OCI-LY3 (cell line): ENCODE data around the gene SFXN4.
"Not testable (repeated sequence)": the region's sequence is repeated elsewhere in the genome, so short reads cannot be mapped to it uniquely, and the experiment has no call there.

Experiments
- EZH2phosphoT487 ChIP-seq: fragments of 200-600 bp; shearing (Covaris generic); IDR thresholded peaks from 2 replicates; pipeline ENCODE4 v1.6.1; 2018; ENCODE audit warnings: antibody characterized with exemption, mixed run types, low read depth
- TF ChIP-seq, protein P1 (sequence below): fragments of 200-600, 300-600 bp; sonication (generic); IDR thresholded peaks from 2 replicates; pipeline ENCODE4 v1.5.1; 2014; ENCODE audit warnings: antibody characterized with exemption, low read length, low read depth

DNA sequence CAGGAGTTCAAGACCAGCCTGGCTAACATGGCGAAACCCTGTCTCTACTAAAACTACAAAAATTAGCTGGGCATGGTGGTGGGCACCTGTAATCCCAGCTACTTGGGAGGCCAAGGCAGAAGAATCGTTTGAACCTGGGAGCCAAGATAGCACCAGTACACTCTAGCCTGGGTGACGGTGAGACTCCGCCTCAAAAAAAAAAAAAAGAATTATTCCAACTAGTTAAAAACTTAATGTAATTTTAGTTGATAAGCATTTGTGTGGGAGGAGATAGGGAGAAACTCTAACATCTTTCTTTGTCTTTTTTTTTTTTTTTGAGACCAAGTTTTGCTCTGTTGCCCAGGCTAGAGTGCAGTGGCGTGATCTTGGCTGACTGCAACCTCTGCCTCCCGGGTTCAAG, 58.4 kb downstream of the SFXN4 start:
- TF ChIP-seq, protein P1, sequence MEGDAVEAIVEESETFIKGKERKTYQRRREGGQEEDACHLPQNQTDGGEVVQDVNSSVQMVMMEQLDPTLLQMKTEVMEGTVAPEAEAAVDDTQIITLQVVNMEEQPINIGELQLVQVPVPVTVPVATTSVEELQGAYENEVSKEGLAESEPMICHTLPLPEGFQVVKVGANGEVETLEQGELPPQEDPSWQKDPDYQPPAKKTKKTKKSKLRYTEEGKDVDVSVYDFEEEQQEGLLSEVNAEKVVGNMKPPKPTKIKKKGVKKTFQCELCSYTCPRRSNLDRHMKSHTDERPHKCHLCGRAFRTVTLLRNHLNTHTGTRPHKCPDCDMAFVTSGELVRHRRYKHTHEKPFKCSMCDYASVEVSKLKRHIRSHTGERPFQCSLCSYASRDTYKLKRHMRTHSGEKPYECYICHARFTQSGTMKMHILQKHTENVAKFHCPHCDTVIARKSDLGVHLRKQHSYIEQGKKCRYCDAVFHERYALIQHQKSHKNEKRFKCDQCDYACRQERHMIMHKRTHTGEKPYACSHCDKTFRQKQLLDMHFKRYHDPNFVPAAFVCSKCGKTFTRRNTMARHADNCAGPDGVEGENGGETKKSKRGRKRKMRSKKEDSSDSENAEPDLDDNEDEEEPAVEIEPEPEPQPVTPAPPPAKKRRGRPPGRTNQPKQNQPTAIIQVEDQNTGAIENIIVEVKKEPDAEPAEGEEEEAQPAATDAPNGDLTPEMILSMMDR, result not testable (repeated sequence)
- TF ChIP-seq EZH2phosphoT487, result not testable (repeated sequence)
